NB4 (cell line): ENCODE results near the gene C13orf46.

ENCODE experiments used
- CTCF ChIP-seq: IDR thresholded peaks from one replicate; pipeline ENCODE4 v1.5.1; 2012; ENCODE audit warnings: low read depth, low read length
- MAX ChIP-seq: IDR thresholded peaks from 2 replicates; pipeline ENCODE4 v1.6.1; 2011; ENCODE audit warnings: low read depth, low read length
- POLR2A ChIP-seq: IDR thresholded peaks from 2 replicates; pipeline ENCODE4 v1.6.1; 2011; ENCODE audit warnings: mild to moderate bottlenecking; ENCODE audit not compliant: insufficient read length; ENCODE audit errors: extremely low read depth

- TF ChIP-seq POLR2A (no peak), CTCF (no peak), MAX (no peak)
Measured at GRCh38 chr13:114009590-114010400, 35.9 kb upstream of the C13orf46 start.
